Activated CD4-positive, alpha-beta T cell treated with anti-CD3 and anti-CD28 coated beads for 24 hours (primary cell): ENCODE measurements around the gene SPINT2.
"Not testable (repeated sequence)": the region's sequence is repeated elsewhere in the genome, so short reads cannot be mapped to it uniquely, and the experiment has no call there.

Experiments
- DNase-seq, 2 donors: peaks; one replicate each; pipeline ENCODE4 v3.0.0-alpha.2; 2020; ENCODE audit warnings: low read depth in 2 of 2

The SPINT2 gene

DNA sequence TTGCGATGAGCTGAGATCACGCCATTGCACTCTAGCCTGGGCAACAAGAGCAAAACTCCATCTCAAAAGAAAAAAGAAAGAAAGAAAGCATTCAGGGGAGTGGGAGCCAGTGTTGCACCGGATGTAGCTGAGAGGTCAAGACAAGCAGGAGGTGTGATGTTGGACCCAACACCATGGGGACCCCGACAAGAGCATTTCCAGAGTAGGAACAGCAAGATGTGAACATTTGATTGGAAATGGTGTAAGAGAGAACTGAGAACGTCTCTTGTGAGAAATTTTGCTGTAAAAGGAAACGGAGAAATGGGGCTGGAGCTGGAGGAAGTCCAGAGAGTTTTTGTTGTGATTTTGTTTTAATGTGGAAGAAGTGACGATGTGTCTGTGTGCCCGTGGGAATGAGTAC, 24.6 kb upstream of the SPINT2 start:
- DNase-seq: no peak

DNA sequence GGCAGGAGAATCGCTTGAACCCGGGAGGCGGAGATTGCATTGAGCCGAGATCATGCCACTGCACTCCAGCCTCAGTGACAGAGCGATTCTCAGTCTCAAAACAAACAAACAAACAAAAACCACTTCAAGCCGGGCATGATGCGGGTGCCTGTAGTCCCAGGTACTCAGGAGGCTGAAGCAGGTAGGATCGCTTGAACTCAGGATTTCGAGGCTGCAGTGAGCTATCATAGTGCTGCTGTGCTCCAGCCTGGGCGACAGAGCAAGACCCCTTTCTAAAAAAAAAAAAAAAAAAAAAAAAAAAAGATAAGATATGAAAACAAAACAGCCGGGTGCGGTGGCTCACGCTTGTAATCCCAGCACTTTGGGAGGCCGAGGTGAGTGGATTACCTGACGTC, 21.1 kb upstream of the SPINT2 start:
- DNase-seq: no peak

DNA sequence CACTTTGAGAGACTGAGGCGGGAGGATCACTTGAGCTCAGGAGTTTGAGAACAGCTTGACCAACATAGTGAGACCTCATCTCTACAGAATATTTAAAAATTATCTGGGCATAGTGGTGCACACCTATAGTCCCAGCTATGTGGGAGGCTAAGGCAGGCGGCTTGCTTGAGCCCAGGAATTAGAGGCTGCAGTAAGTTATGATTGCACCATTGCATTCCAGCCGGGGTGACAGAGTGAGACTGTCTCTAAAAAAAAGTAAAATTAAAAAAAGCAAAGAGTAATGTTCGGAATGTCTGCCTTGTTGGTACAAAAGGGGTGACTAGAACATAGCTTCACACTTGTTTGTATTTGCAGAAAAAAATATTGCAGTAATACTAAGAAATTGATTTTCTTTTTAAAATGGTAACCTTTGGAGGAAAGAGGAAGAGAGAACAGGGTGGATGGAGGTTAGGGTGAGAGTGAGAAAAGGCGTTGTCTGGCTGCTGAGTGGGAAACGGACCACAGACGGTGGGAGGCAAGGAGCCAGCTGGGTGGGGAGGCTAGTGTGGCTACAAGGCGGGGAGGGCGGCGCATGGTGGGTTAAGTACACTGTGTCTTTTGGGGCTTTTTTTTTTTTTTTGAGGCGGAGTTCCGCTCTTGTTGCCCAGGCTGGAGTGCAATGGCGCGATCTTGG, 18.4 kb upstream of the SPINT2 start:
- DNase-seq: no peak

DNA sequence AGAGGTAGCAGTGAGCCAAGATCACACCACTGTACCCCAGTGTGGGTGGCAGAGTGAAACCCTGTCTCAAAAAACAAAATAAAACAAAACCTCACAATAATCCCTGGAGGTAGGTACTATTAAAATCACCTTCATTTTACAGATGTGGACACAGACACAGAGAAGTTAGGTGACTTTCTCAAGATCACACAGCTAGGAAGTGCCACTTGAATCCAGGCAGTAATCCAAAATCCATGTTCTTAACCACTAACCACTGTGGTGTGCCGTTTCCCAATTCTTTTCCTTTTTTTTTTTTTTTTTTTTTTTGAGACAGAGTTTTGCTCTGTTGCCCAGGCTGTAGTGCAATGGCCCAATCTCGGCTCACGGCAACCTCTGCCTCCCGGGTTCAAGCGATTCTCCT, 17.2 kb upstream of the SPINT2 start:
- DNase-seq: no peak

DNA sequence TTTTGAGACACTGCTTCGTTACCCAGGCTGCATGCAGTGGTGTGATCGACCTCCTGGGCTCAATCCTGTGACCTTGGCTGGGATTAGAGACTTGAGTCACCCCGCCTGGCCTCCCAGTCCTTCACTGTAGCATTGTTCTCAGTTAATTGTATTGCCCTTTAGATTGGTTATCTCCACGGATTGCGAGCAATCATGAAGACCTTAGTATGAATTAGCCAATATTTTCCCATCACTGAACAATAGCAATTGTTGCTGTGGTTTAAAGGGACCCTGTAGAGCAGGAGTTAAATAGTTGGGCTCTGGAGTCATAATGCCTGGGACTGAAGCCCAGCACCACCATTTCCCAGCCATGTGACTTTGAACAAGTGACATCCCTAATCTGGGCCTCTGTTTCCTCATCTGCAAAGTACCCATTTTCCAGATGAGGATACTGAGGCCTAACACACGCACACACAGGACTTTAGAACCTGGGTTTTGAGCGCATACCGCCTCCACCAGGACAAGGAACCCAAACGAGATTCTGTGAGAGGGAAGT, 16.6 kb upstream of the SPINT2 start:
- no peak for DNase-seq

DNA sequence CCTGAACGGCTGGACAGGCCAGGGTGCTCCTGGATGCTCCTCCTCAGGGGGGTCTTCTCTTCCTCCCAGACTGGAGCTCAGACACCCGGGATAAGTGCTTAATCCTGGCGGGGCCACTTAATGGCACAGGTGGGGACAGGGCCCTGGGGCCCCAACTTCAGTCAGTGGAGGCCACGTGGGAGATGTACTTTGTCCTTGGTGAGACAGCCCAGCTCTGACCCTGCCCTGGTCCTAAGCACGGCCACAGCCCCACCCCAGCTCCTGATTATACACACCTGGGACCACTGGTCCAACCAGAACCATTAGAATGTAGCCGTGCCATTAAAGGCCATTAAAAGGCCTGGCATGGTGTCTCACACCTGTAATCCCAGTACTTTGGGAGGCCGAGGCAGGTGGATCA, 16.0 kb upstream of the SPINT2 start:
- no peak for DNase-seq

DNA sequence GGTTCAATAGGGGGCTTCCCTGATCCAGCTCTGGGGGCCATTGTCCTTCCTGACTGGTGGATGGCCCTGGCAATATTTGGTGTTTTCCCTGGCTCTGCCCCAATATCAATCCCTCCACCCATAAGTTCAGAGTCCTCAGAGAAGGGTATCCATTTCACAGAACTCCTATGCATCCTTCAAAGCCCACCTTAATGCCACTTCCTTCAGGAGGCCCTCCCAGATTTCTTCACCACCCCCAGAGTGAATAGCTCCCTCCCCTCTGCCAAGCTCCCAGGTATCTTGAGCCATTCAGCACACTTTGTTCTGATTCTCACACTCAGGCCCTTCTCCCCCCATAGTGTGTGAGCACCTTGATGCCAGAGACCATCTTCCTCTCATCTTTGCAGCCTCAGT, 13.9 kb upstream of the SPINT2 start:
- no peak for DNase-seq

DNA sequence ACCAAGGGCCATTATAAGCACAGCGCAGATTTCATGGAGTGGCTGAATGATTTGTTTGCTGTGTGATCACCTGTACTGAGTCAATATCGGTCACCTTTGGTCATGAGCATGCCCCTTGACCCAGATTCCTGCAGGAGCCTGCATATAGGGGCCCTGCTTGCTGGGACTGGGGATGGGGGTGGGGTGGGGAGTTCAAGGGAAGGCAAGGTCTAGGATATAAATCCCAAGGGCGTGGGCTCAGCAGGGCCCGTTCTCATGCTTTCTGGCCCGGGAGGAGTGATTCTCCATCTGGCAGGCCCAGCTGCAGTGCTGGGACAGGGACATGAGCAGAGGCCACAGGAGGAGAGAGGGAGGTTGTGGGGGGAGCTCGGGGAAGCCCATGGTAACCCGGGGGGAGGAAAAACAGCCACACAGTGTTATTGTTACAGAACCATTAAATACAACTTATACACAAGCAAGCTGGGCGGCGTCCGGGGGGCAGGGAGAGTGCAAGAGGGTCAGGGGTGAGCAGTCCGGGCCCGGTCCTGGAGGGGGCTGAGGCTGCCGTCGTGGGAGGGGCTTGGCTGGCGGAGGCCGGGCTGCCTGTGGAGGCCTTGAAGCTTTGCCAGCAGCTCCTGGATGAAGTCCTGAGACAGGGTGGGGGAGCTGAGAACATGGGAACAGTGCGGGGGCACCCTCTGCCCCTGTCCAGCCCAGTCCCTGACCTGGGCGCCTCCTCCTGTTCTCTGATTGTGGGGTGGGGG, 13.4 kb upstream of the SPINT2 start:
- no peak for DNase-seq

DNA sequence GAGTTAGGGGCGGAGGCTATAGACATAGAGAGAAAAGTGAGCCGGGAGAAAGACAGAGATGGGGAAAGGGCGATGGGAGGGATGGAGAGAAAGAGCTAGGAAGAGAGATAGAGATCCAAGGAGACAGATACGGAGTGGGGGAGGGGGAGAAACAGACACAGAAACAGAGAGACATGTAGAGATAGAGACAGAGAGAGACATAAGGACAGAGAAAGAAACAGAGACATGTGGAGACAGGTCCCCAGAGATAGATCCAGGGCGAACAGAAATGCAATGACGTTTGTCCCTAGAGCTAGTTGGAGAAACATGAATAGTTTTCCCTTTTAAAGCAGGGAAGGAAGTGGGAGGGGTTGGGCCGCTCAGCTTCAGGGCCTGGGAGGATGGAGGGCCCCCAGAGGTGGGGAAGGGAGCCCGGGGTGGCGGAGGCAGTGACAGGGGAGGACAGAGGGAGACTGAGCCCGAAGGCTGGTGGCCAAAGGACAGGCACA, 12.8 kb upstream of the SPINT2 start:
- no peak for DNase-seq

DNA sequence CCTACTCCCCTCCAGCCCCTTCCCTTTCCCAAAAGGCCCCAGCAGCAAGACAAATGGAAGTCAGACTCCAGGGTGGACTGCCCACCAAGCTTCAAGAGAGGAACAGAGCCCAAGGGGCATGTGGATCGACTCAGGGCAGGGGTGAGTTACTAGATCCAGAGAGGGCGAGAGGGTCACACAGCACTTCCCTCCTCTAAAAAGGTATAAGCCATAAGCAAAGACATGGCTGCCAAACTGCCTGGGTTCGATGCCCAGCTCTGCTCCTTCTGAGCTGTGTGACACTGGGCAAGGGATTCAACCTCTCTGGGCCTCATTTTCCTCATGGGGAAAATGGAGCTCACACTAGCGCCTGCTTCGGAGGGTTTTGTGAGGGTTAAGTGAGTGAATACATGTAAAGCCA, 12.0 kb upstream of the SPINT2 start:
- DNase-seq: no peak

DNA sequence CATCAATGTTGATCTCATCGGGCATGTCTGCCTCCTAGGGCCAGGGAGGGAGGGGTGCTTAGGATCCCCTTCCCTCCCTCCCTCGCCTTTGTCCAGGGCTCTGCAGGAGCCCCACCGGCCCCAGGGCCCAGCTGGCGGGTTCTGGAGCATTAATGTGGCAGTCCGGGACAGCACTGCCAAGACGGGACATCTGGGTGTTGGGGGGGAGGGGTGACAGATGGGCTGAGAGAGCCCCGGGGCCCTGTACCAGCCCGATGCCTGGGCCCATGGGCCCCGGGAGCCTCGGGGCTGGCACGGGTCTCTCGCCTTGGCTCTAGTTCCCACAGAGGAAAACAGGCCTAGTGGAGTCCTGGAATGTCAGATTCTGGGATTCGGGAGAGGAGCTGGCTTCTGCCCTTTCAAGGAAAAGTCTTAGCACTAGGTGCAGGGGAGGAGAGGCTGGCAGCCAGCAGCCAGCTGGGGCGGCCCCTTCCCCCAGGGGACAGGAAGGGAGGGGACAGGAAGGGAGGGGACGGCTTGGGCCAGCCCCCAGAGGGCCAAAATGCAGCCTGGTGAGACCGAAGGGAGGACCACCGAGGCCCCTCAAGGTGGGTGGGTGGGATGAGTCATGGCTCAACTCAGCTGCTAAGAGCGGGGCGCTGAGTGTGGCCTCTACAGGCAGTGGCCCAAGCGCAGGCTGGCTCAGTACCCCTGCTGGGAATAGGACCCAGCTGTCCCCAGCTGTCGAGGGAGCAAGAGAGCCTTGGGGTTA, 11.3 kb upstream of the SPINT2 start:
- DNase-seq: no peak

DNA sequence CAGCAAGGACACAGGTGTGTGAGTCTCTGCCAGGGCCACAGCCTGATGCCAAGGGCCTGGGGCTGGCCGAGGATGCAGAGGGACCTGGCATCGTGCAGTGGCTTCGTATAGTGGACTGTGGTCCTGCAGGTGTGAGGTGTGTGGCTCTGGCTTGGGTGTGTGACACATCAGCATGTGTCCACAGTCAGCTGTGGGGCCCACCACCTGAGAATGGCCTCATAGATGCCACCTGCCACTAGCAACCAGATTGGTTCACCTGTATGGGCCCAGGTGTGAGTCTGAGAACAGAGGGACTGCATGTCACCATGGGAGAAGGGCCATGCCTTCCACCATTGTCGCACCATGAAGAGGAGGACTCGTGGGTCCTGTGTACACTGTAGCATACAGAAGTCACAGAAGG, 10.6 kb upstream of the SPINT2 start:
- no peak for DNase-seq

DNA sequence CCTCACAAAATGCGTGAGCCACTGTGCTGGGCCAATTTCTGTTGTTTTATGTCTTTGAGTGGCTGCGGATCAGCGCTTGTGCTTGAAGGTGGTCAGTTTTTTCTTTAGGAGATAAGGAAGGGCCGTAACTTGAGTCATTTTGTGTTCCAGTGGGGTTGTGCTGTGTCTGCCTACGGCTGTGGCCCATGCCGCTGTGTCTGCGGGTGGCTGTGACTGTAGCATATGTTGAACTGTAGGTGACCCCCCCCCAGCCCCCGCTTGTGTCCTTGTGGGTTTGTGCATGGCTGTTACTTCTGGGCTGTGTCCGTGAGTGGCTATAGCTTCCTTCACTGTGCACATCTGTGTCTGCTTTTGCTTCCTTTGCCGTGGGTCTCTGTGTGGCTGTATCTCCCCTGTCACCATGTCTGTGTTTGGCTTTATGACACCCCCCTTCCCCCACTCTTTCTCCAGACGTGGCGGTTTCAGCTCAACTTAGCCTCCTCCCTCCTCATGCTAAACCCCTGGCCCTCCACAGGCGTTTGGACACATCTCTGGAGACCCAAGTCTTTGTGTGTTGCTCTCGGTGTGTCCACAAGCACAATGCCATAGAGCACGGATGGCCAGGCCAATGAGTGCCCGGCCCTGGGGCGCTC, 8.9 kb upstream of the SPINT2 start:
- no peak for DNase-seq

DNA sequence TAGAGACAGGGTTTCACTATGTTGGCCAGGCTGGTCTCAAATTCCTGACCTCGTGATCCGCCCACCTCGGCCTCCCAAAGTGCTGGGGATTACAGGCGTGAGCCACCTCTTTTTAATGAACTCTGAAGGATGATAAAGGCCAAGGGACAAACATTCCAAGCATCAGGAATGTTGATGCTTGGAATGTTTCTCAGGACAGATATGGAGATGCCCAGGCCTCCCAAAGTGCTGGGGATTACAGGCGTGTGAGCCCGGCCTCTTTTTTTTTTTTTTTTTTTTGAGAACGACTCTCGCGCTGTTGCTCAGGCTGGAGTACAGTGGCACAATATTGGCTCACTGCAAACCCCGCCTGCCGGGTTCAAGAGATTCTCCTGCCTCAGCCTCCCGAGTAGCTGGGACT, 2.4 kb upstream of the SPINT2 start:
- not testable (repeated sequence) for DNase-seq

DNA sequence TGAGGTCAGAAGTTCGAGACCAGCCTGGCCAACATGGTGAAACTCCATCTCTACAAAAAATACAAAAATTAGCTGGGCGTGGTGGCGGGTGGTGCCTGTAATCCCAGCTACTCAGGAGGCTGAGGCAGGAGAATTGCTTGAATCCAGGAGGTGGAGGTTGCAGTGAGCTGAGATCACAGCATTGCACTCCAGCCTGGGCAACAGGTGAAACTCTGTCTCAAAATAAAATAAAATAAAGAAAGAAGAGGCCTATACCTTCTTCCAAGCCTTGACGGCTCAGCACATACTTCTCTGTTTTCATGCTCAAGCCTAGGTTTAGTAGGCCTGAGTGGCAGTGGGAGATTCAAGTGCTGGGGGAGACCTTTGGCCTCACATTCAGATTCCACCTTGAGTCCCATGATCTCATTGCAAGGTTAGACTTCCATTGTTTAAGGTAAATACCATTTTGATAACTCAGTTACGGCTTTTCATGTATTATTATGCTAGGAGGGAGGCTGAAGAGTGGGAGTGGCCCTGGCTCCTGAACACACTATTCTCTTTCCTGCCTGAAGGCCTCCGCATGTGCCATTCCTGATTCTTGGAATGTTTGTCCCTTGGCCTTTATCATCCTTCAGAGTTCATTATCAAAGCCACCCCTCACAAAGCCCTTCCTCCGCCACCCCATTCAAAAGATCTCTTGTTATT, 1.6 kb upstream of the SPINT2 start:
- no peak for DNase-seq

DNA sequence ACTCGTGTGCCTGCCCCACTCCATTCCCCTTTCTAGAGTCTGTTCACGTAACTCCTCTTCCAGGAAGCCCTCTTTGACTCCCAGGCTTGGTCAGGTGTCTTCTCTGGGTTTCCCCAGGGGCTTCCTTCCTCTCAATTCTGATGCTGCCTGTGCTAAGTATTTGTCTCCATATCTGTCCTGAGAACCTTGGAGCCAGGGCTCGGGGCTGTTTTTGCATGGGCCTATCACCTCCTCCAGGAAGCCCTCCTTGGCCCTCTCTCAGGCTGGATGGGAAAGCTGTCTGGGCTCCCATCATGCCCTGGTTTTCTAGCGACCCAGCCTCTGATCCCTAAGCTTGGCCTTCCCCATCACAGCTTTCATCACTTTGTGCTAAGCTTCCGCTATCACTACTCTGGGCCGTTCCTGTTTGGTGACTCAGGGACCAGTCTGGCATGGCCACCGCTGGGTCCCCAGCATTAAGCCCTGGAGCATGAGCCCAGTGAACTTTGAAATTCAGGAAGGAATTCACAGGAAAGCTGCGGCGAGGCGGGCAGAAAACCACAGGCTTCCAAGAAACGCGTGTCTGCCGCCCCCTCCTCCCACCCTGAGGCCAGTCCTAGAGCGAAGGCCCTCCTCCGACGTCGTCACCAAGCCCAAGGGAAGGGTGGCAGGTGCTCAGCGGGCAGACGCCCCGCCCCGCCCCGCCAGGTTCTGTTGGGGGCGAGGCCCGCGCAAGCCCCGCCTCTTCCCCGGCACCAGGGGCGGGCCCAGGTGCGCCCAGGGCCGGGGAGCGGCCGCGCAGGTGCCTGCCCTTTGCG, 486 bp upstream of the SPINT2 start:
- DNase-seq: peak; percentile 45 to 65

DNA sequence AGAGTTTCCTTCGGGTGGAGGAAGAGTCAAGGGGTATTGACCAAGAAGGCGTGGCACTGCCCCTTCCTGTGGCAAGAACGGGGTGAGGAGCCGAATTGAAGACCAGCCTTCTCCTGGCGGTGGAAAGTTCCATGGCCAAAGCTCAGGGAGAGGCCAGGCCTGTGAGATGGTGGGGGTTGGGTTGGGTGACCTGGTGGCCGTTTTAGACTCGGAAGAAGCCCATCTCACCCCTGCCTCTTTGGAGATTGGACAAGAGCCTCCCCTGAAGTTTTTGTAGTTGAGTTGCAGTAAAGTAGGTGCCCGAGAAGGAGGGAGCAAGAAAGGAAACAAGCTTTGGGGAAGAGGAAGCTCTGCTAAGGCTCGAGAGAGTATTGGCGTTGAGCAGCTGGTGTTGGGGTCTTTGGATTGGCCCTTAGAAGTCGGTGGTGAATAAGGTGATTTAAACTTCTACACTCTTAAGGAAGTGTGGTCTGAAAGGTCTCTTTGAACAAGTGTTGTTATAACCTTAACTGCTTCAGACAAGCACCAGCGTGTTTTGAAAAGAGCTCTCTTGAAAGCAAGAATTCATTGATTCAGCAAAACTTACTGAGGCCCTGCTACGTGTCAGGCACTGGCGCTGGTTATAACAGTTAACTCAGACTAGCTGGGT, 964 bp downstream of the SPINT2 start:
- DNase-seq: no peak

DNA sequence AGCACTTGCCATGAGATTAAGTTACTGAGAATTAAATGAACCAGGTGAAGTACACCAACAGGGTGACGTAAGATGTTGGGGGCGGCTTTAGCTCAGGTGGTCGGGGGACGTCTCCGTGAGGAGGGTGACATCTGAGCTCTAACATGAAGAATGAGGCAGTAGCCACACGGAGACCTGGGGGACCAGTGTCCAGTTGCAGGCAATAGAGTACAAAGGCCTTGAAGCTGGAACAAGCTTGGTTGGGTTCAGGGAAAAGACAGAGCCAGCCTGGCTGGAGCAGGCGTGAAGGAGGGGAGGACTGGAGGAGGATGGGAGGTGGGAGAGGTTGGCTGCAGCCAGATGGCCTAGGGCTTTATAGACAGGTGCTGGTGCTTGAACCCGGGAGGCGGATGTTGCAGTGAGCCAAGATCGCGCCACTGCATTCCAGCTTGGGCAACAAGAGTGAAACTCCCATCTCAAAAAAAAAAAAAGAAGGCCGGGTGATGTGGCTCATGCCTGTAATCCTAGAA, 1.6 kb downstream of the SPINT2 start:
- DNase-seq: no peak

DNA sequence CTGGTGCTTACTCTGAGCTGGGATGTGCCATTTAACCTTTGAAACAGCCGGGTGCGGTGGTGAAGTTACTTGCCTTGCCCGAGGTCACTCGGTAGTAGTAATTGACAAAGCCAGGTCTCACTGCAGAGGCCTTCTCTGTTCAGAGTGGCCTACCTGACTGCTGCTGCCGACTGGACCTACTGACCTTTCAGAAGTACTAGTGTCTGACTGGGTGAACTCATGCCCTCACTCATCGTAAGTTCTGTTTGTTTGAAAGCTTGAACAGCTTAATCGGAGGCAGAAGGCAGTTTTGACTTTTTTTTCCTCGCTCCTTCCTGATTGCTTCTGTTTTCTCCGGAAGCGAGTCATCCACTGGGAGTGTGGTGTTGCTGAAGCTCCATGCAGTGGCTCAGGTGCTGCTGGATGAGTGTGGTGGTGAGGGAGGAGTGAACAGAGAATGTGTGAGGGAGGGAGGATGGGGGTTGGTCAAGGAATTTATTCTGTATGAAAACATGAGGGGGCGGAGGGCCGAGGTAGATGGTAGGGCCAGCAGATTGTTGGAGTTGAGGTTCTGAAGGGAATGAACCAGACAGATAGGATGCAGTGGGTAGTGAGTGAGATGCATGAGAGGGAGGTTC, 2.7 kb downstream of the SPINT2 start:
- no peak for DNase-seq
